ENCODE measurements around the gene BRD1. TPM values are rescaled to one million over a fixed set of nuclear protein-coding genes. Genes with fewer than 3 reads are reported as not detected.

BRD1 gene
- total RNA-seq, 1 donor from 2014 or later: 32.4 TPM

DNA sequence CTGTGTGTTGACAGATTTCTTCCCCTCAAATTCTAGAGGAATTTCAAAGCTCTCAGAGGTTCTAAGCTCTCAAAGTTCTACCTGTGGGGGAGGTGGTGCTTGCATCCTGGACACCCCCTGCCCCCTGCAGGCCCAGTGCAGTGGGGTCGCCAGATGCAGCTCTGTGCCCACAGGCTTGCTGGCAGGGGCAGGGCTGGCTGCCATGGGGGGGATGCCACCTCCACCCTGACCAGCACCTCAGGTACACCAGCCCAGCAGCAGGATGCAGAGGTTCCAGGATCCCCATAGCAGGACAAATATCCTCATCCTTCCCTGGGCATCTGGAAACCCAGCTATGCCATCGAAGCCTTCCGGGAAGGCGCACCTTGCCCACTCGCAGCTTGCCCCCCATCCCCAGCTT lies 91.1 kb downstream of the BRD1 start:
- FAIRE-seq: no peak
- TF ChIP-seq EZH2 (IDR thresholded peaks at IDR 0.05; ENCODE audit: insufficient read depth, low read length): no peak
- TF ChIP-seq, protein P1, sequence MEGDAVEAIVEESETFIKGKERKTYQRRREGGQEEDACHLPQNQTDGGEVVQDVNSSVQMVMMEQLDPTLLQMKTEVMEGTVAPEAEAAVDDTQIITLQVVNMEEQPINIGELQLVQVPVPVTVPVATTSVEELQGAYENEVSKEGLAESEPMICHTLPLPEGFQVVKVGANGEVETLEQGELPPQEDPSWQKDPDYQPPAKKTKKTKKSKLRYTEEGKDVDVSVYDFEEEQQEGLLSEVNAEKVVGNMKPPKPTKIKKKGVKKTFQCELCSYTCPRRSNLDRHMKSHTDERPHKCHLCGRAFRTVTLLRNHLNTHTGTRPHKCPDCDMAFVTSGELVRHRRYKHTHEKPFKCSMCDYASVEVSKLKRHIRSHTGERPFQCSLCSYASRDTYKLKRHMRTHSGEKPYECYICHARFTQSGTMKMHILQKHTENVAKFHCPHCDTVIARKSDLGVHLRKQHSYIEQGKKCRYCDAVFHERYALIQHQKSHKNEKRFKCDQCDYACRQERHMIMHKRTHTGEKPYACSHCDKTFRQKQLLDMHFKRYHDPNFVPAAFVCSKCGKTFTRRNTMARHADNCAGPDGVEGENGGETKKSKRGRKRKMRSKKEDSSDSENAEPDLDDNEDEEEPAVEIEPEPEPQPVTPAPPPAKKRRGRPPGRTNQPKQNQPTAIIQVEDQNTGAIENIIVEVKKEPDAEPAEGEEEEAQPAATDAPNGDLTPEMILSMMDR (IDR thresholded peaks at IDR 0.05; ENCODE audit: insufficient read depth, low read depth, low read length): no peak
- DNase-seq (ENCODE audit: low read depth): no peak
- Histone ChIP-seq H3K27me3 (ENCODE audit: insufficient read depth, low read length) (no peaks in the 10 kb centered on the region), H3K27ac (ENCODE audit: low read depth, low read length) (no peak overlapping the region), H4K20me1 (ENCODE audit: insufficient read depth, low read length) (no peaks in the 10 kb centered on the region), H3K9ac (ENCODE audit: low read length) (no peak overlapping the region), H3K4me3 (ENCODE audit: insufficient read depth, low read depth, low read length) (no peak overlapping the region), H2AFZ (ENCODE audit: low read depth, low read length) (no peak overlapping the region), H3K36me3 (ENCODE audit: insufficient read depth, low read length) (no peaks in the 10 kb centered on the region), H3K9me3 (ENCODE audit: insufficient read depth, low read depth, low read length) (peaks cover 5% of the 10 kb centered on the region), H3K4me2 (ENCODE audit: low read length) (no peak overlapping the region), H3K79me2 (ENCODE audit: insufficient read depth, low read length) (no peaks in the 10 kb centered on the region), H3K4me1 (ENCODE audit: insufficient read depth, low read length) (no peaks in the 10 kb centered on the region)
- H3K4me3 Mint-ChIP-seq (ENCODE audit: unreplicated experiment): no peak overlapping the region
- H3K27me3 Mint-ChIP-seq (ENCODE audit: low read depth, unreplicated experiment): peaks cover 47% of the 10 kb centered on the region
- H3K36me3 Mint-ChIP-seq (ENCODE audit: low read depth, unreplicated experiment): no peaks in the 10 kb centered on the region
- peaks cover 24% of the 10 kb centered on the region for H3K9me3 Mint-ChIP-seq (ENCODE audit: unreplicated experiment)
- no peak overlapping the region for H3K27ac Mint-ChIP-seq (ENCODE audit: unreplicated experiment)
- H3K4me1 Mint-ChIP-seq (ENCODE audit: low read depth, unreplicated experiment): no peaks in the 10 kb centered on the region

DNA sequence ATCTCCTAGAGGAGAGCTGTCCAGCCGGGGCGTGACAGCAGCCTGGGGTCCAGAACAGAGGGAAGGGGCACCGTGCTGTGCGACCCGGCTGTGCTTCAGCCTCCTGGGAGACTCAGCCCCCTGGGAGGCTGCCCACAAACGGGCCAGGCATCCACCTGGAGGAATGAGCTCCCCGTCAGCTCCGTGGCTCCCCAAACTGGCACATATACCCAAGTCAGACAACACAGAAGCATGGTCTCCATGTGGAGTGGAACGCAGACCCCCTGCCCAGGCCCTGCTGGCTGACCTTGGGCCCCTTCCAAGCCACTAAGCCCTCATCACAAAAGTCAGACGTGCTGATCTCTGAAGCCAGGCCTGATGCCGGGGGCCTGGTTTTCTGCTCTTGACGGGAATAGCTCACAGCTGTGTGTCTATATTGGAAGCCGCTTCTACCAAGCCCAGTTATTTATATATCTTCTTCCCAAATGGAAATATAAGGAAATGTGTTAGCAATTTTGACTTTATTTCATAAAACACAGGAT lies 91.7 kb downstream of the BRD1 start:
- Mint-ChIP-seq H3K4me3 (ENCODE audit: unreplicated experiment) (no peak overlapping the region), H3K36me3 (ENCODE audit: low read depth, unreplicated experiment) (no peaks in the 10 kb centered on the region), H3K27ac (ENCODE audit: unreplicated experiment) (no peak overlapping the region), H3K4me1 (ENCODE audit: low read depth, unreplicated experiment) (no peaks in the 10 kb centered on the region), H3K27me3 (ENCODE audit: low read depth, unreplicated experiment) (peaks cover 46% of the 10 kb centered on the region), H3K9me3 (ENCODE audit: unreplicated experiment) (peaks cover 24% of the 10 kb centered on the region)
- Histone ChIP-seq H3K27ac (ENCODE audit: low read depth, low read length) (no peak overlapping the region), H4K20me1 (ENCODE audit: insufficient read depth, low read length) (no peaks in the 10 kb centered on the region), H3K27me3 (ENCODE audit: insufficient read depth, low read length) (peaks cover under 1% of the 10 kb centered on the region), H3K4me2 (ENCODE audit: low read length) (no peak overlapping the region), H3K9me3 (ENCODE audit: insufficient read depth, low read depth, low read length) (peaks cover 5% of the 10 kb centered on the region), H3K4me3 (ENCODE audit: insufficient read depth, low read depth, low read length) (no peak overlapping the region), H3K9ac (ENCODE audit: low read length) (no peak overlapping the region), H3K36me3 (ENCODE audit: insufficient read depth, low read length) (no peaks in the 10 kb centered on the region), H2AFZ (ENCODE audit: low read depth, low read length) (no peak overlapping the region), H3K4me1 (ENCODE audit: insufficient read depth, low read length) (no peaks in the 10 kb centered on the region), H3K79me2 (ENCODE audit: insufficient read depth, low read length) (no peaks in the 10 kb centered on the region)
- FAIRE-seq (no peak), DNase-seq (ENCODE audit: low read depth) (no peak)
- TF ChIP-seq, protein P1 (IDR thresholded peaks at IDR 0.05; ENCODE audit: insufficient read depth, low read depth, low read length): no peak
- no peak for TF ChIP-seq EZH2 (IDR thresholded peaks at IDR 0.05; ENCODE audit: insufficient read depth, low read length)

DNA sequence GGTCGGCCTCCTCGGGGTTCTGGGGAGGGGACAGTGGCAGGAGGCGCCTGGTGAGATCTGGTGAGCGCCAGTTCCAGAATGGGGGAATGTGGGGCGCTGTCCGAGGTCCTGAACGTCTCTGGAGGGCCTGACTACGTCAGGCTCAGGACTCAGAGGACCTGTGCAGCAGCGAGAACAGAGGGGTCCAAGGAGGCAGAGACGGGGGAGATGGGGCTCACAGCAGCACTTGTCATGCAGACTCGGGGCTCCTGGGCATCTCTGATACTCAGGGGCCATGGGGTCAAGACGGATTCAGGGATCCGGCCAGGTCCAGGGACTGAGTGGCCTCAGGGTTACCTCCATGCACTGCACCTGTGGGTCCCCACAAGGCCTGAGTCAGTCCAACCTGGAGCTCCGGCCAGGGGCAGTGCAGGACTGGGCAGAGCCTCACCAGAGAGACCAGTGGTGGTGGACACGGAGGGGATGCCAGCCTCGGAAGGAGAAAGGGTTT lies 92.2 kb downstream of the BRD1 start:
- Histone ChIP-seq H3K36me3 (ENCODE audit: insufficient read depth, low read length) (no peaks in the 10 kb centered on the region), H3K4me2 (ENCODE audit: low read length) (no peak overlapping the region), H3K9ac (ENCODE audit: low read length) (no peak overlapping the region), H3K4me3 (ENCODE audit: insufficient read depth, low read depth, low read length) (no peak overlapping the region), H2AFZ (ENCODE audit: low read depth, low read length) (no peak overlapping the region), H4K20me1 (ENCODE audit: insufficient read depth, low read length) (no peaks in the 10 kb centered on the region), H3K9me3 (ENCODE audit: insufficient read depth, low read depth, low read length) (peaks cover 5% of the 10 kb centered on the region), H3K27ac (ENCODE audit: low read depth, low read length) (no peak overlapping the region), H3K27me3 (ENCODE audit: insufficient read depth, low read length) (peaks cover 2% of the 10 kb centered on the region), H3K4me1 (ENCODE audit: insufficient read depth, low read length) (no peaks in the 10 kb centered on the region), H3K79me2 (ENCODE audit: insufficient read depth, low read length) (no peaks in the 10 kb centered on the region)
- no peak overlapping the region for H3K27ac Mint-ChIP-seq (ENCODE audit: unreplicated experiment)
- peaks cover 47% of the 10 kb centered on the region for H3K27me3 Mint-ChIP-seq (ENCODE audit: low read depth, unreplicated experiment)
- no peak for DNase-seq (ENCODE audit: low read depth)
- no peak for FAIRE-seq
- no peak for TF ChIP-seq EZH2 (IDR thresholded peaks at IDR 0.05; ENCODE audit: insufficient read depth, low read length)
- TF ChIP-seq, protein P1 (IDR thresholded peaks at IDR 0.05; ENCODE audit: insufficient read depth, low read depth, low read length): no peak
- no peaks in the 10 kb centered on the region for H3K36me3 Mint-ChIP-seq (ENCODE audit: low read depth, unreplicated experiment)
- H3K4me3 Mint-ChIP-seq (ENCODE audit: unreplicated experiment): no peak overlapping the region
- no peaks in the 10 kb centered on the region for H3K4me1 Mint-ChIP-seq (ENCODE audit: low read depth, unreplicated experiment)
- peaks cover 24% of the 10 kb centered on the region for H3K9me3 Mint-ChIP-seq (ENCODE audit: unreplicated experiment)

All from astrocyte (in vitro differentiated cells and primary cell).